ENCODE data around the gene CPB2.

DNA sequence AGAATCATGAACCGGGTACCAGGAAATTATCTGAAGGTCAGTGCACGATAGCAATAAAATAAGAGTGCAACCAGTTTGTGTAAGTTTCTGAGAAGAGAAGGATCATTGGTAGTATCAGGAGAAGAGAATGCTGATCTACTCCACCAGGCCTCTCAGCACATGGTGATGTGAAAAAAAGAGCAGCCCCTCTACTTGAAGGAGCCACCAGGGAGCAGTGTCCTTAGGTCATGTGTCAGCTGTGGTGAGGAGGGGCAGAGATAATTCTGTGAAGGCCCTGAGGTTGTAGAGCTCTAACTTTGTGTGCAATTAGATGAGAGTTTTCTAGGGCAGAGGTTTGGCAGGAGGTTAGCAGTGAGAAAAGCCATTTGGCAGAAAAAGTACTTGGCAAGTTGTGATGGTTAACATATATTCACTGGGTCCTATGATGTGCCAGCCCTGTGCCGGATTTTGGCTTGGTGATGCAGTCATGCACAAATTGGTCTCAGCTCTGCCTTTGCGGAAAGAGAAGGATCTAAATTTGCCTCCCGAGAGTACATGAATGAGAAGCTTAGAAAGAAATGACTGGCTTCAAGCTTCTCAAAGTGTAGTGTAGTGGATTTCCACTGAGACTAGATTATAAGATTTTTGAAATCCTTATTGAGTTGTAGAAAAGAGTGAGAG, 33.1 kb downstream of the CPB2 start:
- TF ChIP-seq, protein P1, sequence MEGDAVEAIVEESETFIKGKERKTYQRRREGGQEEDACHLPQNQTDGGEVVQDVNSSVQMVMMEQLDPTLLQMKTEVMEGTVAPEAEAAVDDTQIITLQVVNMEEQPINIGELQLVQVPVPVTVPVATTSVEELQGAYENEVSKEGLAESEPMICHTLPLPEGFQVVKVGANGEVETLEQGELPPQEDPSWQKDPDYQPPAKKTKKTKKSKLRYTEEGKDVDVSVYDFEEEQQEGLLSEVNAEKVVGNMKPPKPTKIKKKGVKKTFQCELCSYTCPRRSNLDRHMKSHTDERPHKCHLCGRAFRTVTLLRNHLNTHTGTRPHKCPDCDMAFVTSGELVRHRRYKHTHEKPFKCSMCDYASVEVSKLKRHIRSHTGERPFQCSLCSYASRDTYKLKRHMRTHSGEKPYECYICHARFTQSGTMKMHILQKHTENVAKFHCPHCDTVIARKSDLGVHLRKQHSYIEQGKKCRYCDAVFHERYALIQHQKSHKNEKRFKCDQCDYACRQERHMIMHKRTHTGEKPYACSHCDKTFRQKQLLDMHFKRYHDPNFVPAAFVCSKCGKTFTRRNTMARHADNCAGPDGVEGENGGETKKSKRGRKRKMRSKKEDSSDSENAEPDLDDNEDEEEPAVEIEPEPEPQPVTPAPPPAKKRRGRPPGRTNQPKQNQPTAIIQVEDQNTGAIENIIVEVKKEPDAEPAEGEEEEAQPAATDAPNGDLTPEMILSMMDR (IDR thresholded peaks at IDR 0.05) = no peak
- no peak for TF ChIP-seq POLR2A (IDR thresholded peaks at IDR 0.05)

Measured in lower leg skin (tissue), 3 donors.